Measurements from ENCODE around the gene PRR11. TPM values are rescaled to one million over a fixed set of nuclear protein-coding genes. Genes with fewer than 3 reads are reported as not detected.

The PRR11 gene
- total and polyA plus RNA-seq, 8 donors = 3.1 to 43.6 (median 19.0) TPM

- no peak for ATAC-seq
Observed at GRCh38 chr17:59141860-59142259, 13.7 kb upstream of the PRR11 start.

GRCh38 chr17:59145571-59146096 lies 9.9 kb upstream of the PRR11 start:
- Histone ChIP-seq H3K27ac (no peak overlapping the region), H3K27me3 (no peaks in the 10 kb centered on the region), H3K36me3 (no peaks in the 10 kb centered on the region), H3K9me3 (no peaks in the 10 kb centered on the region), H3K4me3 (no peak overlapping the region), H3K4me1 (peaks cover 0 to 2% of the 10 kb centered on the region in 2 donors)
- ATAC-seq (no peak), DNase-seq (no peak)
- intact Hi-C loops (cut with DNase I) = no loop called here
- no peak for TF ChIP-seq CTCF (IDR thresholded peaks at IDR 0.05)

More at GRCh38 chr17:59141860-59142259, 13.7 kb upstream of the PRR11 start:
- no peaks in the 10 kb centered on the region for H3K27me3 ChIP-seq
- DNase-seq = no peak
- H3K4me3 ChIP-seq = no peak overlapping the region
- H3K27ac ChIP-seq = no peak overlapping the region
- H3K9me3 ChIP-seq = no peaks in the 10 kb centered on the region
- no peak for TF ChIP-seq CTCF (IDR thresholded peaks at IDR 0.05)
- intact Hi-C loops (cut with DNase I) = no loop called here
- H3K4me1 ChIP-seq = no peaks in the 10 kb centered on the region
- no peaks in the 10 kb centered on the region for H3K36me3 ChIP-seq

GRCh38 chr17:59149051-59149450 lies 6.5 kb upstream of the PRR11 start:
- H3K4me3 ChIP-seq = no peak overlapping the region

GRCh38 chr17:59149841-59150511 lies 5.6 kb upstream of the PRR11 start:
- no peak for TF ChIP-seq CTCF (IDR thresholded peaks at IDR 0.05)
- Histone ChIP-seq H3K4me1 (peaks cover 14 to 18% of the 10 kb centered on the region in 2 donors), H3K9me3 (no peaks in the 10 kb centered on the region), H3K4me3 (no peak overlapping the region), H3K36me3 (no peaks in the 10 kb centered on the region), H3K27me3 (no peaks in the 10 kb centered on the region), H3K27ac (no peak overlapping the region)
- no peak for DNase-seq
- intact Hi-C loops (cut with DNase I) = no loop called here
- no peak for ATAC-seq

More at GRCh38 chr17:59149051-59149450, 6.5 kb upstream of the PRR11 start:
- intact Hi-C loops (cut with DNase I) = no loop called here
- Histone ChIP-seq H3K9me3 (no peaks in the 10 kb centered on the region), H3K27me3 (no peaks in the 10 kb centered on the region), H3K4me1 (peaks cover 14 to 16% of the 10 kb centered on the region in 2 donors), H3K36me3 (no peaks in the 10 kb centered on the region), H3K27ac (no peak overlapping the region)
- ATAC-seq (no peak), DNase-seq (no peak)
- TF ChIP-seq CTCF (IDR thresholded peaks at IDR 0.05) = no peak

- TF ChIP-seq CTCF (IDR thresholded peaks at IDR 0.05) = no peak
- DNase-seq = no peak
Observed at GRCh38 chr17:59151006-59151405, 4.5 kb upstream of the PRR11 start.

More at GRCh38 chr17:59151006-59151405, 4.5 kb upstream of the PRR11 start:
- ATAC-seq = no peak
- no peaks in the 10 kb centered on the region for H3K36me3 ChIP-seq
- peaks cover 14 to 22% of the 10 kb centered on the region in 2 donors for H3K4me1 ChIP-seq
- H3K27me3 ChIP-seq = no peaks in the 10 kb centered on the region
- no peaks in the 10 kb centered on the region for H3K9me3 ChIP-seq
- no peak overlapping the region for H3K27ac ChIP-seq
- intact Hi-C loops (cut with DNase I) = no loop called here
- no peak overlapping the region for H3K4me3 ChIP-seq
